Stimulated activated CD4-positive, alpha-beta T cell treated with anti-CD3 and anti-CD28 coated beads, Interleukin-4, amount 100 ng/mL, for 24 hours (primary cell): ENCODE results near the gene HCRT.
"Not testable (repeated sequence)": the region's sequence is repeated elsewhere in the genome, so short reads cannot be mapped to it uniquely, and the experiment has no call there.

ENCODE experiments used
- DNase-seq: peaks from one replicate; pipeline ENCODE4 v3.0.0-alpha.2; 2020

Gene HCRT

DNA sequence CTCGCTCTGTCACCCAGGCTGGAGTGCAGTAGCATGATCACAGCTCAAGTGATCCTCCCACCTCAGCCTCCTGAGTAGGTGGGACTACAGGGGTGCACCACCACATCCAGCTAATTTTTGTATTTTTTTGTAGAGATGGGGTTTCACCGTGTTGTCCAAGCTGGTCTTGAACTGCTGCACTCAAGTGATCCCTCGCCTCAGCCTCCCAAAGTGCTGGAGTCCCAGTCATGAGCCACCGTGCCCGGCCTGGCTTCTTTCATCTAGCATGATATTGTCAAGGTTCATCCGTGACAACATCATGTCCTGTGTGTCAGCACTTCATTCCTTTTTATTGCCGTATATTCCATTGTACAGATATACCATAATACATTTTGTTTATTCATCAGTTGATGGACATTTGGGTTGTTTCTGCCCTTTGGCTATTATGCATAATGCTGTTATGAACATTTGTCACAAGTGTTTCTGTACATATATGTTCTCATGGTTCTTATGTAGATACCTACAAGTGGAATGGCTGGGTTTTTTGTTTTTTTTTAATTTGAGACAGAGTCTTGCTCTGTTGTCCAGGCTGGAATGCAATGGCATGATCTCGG lies 12.4 kb upstream of the HCRT start:
- no peak for DNase-seq

DNA sequence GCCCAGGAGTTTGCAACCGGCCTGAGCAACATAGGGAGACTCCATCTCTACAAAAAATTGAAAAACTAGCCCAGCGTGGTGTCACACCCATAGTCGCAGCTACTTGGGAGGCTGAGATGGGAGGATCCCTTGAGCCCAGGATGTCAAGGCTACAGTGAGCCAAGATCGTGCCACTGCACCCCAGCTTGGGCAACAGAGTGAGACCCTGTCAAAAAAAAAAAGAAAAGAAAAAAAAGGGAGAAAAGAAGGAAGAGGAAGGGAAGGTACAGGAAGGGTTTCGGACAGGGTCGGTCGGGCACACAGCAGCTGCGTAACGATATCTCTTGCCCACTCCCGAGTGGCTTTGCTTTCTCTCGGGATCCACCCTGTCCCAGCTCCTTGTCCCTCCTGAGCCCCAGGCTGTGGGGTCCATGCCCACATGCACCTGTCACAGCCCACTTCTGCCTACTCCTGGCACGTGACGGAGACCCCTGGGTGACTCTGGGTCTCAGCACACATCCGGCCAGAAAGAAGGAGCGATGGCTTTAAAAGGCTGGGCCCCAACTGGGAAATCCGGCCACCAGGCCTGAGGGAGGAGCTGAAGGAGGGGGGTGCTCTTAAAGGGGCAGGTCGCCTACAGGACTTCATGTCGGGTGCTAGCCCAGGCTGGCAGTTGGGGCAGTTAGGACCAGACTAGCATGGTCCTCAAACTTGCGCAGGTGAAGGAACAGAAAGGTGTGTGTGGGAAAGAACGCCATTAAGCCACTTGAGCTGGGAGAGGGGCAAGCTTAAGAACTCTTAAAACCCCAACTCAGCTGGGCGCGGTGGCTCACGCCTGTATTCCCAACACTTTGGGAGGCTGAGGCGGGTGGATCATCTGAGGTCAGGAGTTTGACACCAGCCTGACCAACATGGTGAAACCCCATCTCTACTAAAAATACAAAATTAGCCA lies 9.0 kb upstream of the HCRT start, which contains the start of gene GHDC:
Gene GHDC, minus strand, starts transcription at position 526 of the 931 bp plus-strand sequence. CDS start 913 bp downstream, outside the sequence.
- peak; percentile 84 for DNase-seq

- DNase-seq, result no peak
Measured at GRCh38 chr17:42193216-42193968, 8.1 kb upstream of the HCRT start.

- DNase-seq, result no peak
Measured at GRCh38 chr17:42192189-42193126, 7.2 kb upstream of the HCRT start.

- DNase-seq, result no peak
Measured at GRCh38 chr17:42191275-42191608, 6.0 kb upstream of the HCRT start.

DNA sequence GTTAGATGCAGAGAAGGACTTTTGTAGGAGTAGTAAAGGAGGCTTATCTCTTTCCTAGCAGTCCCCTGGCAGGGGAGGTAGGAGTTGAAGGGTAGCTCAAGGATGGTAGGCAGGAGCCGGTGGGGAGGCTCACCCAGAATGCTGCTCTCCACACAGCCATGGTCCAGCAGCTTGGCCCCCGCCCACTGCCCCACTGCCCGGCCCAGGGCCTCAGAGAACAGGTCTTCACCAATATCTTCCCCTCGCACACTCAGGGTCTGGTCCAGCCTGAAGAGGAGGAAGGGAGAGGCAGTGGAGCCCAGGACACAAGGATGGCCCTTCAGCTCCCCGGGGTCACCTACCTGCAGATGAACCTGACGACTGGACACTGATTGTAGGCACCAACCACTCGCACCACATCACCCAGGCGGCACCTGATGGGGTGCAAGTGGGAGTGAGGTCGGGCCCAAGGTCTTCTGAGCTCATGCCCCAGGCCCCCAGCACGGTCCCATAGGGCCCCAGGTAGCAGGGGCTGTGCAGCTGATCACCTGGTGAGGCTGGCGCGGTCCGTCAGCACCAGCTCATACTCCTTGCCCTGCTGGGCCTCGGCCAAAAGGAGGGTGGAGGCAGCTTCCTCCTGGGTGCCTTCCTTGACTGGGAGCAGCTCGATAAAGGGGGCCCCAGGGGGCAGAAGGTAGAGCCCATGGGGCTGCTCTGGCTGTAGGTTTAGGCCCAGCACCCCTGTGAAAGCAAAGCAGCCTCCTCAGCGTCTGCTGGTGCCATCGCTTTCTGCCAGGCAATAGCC lies 5.4 kb upstream of the HCRT start:
- no peak for DNase-seq

DNA sequence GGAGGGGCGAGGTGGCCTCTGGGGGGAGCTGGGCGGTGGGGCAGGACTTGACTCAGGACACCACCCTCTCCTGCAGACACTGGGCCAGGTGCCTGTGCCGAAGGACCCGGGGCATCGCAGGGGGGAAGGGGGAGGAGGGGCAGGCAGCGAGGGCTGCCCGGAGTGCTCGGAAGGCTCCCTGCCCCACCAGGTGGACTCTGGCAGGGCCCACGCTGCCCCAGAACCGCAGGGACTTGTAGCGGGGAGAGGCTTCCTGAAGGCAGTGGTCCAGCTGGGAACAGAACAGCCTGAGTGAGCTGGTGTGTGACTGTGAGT lies 4.4 kb upstream of the HCRT start:
- no peak for DNase-seq

DNA sequence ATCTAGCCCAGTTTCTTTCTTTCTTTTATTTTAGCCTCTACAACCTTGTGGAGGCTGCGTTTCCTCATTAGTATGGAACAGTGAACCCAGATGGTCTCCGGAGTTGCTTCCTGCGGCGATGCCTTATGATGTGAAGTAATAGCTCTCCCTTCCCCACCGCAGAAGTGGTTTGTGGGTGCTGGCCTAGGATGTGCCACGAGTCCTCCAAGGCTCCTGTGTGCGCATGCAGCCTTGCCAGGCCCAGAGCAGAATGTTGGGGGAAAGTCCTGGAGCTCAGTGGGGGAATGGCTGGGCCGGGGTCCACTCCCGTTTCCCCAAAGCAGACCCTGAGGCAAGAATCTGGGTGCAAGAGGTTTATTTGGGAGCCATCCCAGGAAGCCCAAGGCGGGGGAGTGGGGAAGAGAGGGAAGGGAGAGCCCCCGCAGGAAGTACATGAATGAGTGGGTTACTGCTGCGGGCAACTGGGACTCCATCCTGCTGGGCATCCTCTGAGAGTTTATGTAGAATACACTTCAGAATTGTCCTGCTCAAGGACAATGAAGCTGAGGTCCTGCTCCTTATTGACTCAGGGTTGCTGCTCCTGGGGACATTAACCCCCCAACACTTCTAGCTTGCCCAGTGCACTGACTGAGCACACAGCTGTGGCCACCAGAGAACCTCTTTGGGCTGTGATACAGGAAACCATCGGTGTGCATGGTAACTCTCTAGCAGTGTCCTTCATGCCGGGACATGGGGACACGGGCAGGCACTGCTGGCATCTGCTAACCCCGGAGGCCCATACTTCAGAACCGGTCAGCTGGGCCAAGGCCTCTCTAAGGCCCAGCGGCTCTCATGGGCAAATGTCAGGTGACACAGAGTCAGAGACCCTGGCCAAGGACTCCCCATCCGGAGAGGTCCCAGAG lies 3.7 kb upstream of the HCRT start:
- DNase-seq, result no peak

DNA sequence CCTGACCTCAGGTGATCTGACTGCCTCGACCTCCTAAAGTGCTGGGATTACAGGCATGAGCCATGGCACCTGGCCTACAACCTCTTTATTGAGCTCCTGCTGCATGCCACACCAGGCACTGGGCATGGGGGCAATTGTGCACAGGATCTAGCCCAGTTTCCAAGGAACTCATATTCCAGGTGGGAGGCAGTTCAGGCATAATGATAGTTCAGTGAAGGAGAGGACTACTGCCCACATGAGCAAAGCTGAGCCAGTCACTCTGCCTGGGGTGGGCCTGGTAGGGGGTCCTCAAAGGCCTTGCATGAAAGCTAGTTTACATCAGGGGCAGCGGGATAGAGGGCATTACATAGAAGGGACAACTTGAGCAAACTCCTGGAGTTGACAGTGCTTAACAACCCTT lies 2.6 kb upstream of the HCRT start:
- DNase-seq, result no peak

DNA sequence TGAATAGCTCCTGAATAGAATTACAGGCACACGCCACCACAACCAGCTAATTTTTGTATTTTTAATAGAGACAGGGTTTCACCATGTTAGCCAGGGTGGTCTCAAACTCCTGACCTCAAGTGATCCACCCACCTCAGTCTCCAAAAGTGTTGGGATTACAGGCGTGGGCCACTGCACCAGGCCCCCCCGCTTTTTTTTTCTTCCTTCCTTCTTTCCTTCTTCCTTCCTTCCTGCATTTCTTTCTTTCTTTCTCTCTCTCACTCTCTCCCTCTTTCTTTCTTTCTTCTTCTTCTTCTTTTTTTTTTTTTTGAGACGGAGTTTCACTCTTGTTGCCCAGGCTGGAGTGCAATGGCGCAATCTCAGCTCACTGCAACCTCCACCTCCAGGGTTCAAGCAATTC lies 939 bp upstream of the HCRT start:
- DNase-seq, result not testable (repeated sequence)

GRCh38 chr17:42185621-42185930 lies 324 bp upstream of the HCRT start:
- no peak for DNase-seq

- peak; percentile 78 for DNase-seq
Measured at GRCh38 chr17:42183741-42184711, 1.2 kb downstream of the HCRT start.

DNA sequence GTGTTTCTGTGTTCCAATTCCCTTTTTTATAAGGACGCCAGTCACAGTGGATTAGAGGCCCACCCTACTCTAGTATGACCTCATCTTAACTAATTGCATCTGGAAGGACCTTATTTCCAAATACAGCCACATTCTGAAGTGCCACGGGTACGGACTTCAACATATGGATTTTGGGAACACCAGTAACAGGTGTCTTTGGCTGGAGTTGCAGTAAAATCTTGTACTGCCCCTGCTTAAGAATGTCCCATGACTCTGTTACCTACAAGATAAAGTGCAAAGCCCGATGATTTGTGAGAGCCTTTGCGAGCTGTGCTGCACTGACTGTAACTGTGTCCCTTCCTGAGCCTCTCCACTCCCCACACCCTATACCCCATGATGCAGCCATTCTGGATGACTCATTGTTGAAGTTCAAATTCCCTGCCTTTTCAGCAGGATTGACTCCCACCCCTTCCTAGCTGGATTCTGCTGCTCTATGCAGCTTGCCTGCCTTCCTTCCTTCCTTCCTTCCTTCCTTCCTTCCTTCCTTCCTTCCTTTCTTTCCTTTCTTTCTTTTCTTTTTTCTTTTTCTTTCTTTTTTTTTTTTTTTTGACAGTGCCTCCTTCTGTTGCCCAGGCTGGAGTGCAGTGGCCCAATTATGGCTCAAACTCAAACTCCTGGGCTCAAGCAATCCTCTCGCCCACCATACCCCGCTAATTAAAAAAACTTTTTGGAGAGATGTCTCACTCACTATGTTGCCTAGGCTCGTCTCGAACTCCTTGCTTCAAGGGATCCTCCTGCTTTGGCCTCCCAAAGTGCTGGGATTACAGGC lies 2.1 kb downstream of the HCRT start:
- no peak for DNase-seq

- DNase-seq, result no peak
Measured at GRCh38 chr17:42181851-42182207, 3.4 kb downstream of the HCRT start.

- DNase-seq, result peak; percentile 90
Measured at GRCh38 chr17:42180922-42181850, 4.1 kb downstream of the HCRT start, which contains the start of gene KCNH4. Gene KCNH4 (minus strand): TSS chr17:42181142. CDS start chr17:42180945, 197 bp downstream.

GRCh38 chr17:42180411-42180921 lies 4.8 kb downstream of the HCRT start:
- no peak for DNase-seq

DNA sequence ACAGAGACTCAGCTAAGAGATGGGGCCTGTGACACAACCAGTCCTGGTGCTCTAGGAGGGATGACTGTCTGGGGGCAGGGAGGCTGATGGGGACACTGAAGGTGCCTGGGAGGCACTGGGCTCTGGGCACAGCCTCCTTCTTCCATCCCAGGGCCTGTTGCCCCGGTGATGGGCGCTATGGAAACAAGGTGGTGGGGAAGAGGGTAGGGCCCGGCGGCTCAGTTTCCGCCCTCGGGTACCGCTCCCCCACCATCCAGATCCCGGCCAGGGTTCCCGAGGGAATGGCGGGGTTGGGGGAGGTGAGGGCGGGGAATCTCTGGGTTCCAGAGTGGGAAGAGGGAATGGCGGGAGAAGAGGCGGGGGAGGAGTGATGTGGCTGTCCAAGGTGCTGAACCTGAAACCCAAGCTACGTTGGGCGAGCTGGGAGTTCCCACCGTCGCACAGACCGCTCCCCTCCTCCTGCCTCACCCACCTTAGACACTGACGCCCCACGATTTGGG lies 5.3 kb downstream of the HCRT start:
- peak; percentile 28 for DNase-seq
